ENCODE data around the gene PLGRKT.

PLGRKT gene

DNA sequence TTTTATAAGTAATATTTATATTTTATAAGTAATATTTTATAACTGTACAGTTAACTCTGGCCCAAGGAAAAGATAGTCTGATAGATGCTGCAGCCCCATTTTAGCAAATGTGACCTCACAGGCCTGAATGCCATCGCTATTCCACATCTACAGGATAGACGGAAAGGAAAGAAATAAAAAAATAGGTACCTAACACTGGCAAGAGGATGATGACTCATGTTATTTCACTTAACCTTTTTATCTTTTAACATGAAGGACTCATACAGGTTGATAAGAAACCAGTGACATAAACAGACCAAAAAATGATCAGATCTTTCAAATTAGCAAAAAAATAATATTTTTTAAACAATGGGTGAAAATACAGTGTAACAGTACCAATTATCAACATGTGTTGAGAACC is 15.3 kb upstream of the PLGRKT start:
- H3K9me2 ChIP-seq (replicated peaks; ENCODE audit: low read depth, low read length) = no peaks in the 10 kb centered on the region
- no peak overlapping the region for H3K4me3 ChIP-seq (ENCODE audit: low read length, poor library complexity, severe bottlenecking)
- no peak overlapping the region for H2AFZ ChIP-seq (ENCODE audit: low read length)
- H4K20me1 ChIP-seq (ENCODE audit: insufficient read depth, low read length, poor library complexity, severe bottlenecking) = no peaks in the 10 kb centered on the region
- no peaks in the 10 kb centered on the region for H3K27me3 ChIP-seq (ENCODE audit: insufficient read depth, low read length, poor library complexity, severe bottlenecking)
- TF ChIP-seq, protein P1, sequence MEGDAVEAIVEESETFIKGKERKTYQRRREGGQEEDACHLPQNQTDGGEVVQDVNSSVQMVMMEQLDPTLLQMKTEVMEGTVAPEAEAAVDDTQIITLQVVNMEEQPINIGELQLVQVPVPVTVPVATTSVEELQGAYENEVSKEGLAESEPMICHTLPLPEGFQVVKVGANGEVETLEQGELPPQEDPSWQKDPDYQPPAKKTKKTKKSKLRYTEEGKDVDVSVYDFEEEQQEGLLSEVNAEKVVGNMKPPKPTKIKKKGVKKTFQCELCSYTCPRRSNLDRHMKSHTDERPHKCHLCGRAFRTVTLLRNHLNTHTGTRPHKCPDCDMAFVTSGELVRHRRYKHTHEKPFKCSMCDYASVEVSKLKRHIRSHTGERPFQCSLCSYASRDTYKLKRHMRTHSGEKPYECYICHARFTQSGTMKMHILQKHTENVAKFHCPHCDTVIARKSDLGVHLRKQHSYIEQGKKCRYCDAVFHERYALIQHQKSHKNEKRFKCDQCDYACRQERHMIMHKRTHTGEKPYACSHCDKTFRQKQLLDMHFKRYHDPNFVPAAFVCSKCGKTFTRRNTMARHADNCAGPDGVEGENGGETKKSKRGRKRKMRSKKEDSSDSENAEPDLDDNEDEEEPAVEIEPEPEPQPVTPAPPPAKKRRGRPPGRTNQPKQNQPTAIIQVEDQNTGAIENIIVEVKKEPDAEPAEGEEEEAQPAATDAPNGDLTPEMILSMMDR (conservative IDR thresholded peaks at IDR 0.05; ENCODE audit: low read length) = no peak
- no peak for TF ChIP-seq EZH2phosphoT487 (IDR thresholded peaks at IDR 0.05; ENCODE audit: borderline replicate concordance)
- H3K36me3 ChIP-seq (ENCODE audit: insufficient read depth, low read length) = no peaks in the 10 kb centered on the region
- no peaks in the 10 kb centered on the region for H3K79me2 ChIP-seq (ENCODE audit: insufficient read depth, low read length)
- H3K4me2 ChIP-seq (ENCODE audit: low read depth, low read length, poor library complexity, severe bottlenecking) = no peak overlapping the region
- H3K9me3 ChIP-seq (ENCODE audit: insufficient read depth, low read depth, low read length) = no peaks in the 10 kb centered on the region
- no peaks in the 10 kb centered on the region for H3F3A ChIP-seq (ENCODE audit: low read depth)
- H3K9ac ChIP-seq (ENCODE audit: low read depth, low read length, poor library complexity, severe bottlenecking) = no peak overlapping the region
- H3K4me1 ChIP-seq (ENCODE audit: insufficient read depth, low read length, poor library complexity, severe bottlenecking) = peaks cover 20% of the 10 kb centered on the region

DNA sequence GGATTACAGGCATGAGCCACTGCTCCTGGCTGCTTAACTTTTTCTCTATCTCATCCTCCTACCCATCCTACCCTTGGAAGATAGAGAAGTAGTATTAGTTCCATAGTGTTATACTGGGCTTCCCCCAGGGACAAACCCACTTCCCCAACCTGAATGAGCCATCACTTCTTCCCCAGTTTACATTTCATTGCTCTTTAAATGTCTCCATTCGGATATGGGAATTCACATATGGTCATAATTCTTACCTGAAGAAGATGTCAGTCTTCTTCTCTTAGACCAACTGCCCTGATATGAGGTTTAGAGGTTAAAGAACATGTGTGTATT is 14.5 kb upstream of the PLGRKT start:
- Histone ChIP-seq H3K4me2 (ENCODE audit: low read depth, low read length, poor library complexity, severe bottlenecking) (no peak overlapping the region), H2AFZ (ENCODE audit: low read length) (no peak overlapping the region), H3K4me1 (ENCODE audit: insufficient read depth, low read length, poor library complexity, severe bottlenecking) (peaks cover 21% of the 10 kb centered on the region), H3K9me2 (replicated peaks; ENCODE audit: low read depth, low read length) (no peaks in the 10 kb centered on the region), H3K79me2 (ENCODE audit: insufficient read depth, low read length) (no peaks in the 10 kb centered on the region), H3F3A (ENCODE audit: low read depth) (no peaks in the 10 kb centered on the region), H3K9ac (ENCODE audit: low read depth, low read length, poor library complexity, severe bottlenecking) (no peak overlapping the region), H3K27me3 (ENCODE audit: insufficient read depth, low read length, poor library complexity, severe bottlenecking) (no peaks in the 10 kb centered on the region), H3K36me3 (ENCODE audit: insufficient read depth, low read length) (no peaks in the 10 kb centered on the region), H3K9me3 (ENCODE audit: insufficient read depth, low read depth, low read length) (no peaks in the 10 kb centered on the region), H3K4me3 (ENCODE audit: low read length, poor library complexity, severe bottlenecking) (no peak overlapping the region), H4K20me1 (ENCODE audit: insufficient read depth, low read length, poor library complexity, severe bottlenecking) (no peaks in the 10 kb centered on the region)
- TF ChIP-seq, protein P1 (conservative IDR thresholded peaks at IDR 0.05; ENCODE audit: low read length) = no peak
- no peak for TF ChIP-seq EZH2phosphoT487 (IDR thresholded peaks at IDR 0.05; ENCODE audit: borderline replicate concordance)

DNA sequence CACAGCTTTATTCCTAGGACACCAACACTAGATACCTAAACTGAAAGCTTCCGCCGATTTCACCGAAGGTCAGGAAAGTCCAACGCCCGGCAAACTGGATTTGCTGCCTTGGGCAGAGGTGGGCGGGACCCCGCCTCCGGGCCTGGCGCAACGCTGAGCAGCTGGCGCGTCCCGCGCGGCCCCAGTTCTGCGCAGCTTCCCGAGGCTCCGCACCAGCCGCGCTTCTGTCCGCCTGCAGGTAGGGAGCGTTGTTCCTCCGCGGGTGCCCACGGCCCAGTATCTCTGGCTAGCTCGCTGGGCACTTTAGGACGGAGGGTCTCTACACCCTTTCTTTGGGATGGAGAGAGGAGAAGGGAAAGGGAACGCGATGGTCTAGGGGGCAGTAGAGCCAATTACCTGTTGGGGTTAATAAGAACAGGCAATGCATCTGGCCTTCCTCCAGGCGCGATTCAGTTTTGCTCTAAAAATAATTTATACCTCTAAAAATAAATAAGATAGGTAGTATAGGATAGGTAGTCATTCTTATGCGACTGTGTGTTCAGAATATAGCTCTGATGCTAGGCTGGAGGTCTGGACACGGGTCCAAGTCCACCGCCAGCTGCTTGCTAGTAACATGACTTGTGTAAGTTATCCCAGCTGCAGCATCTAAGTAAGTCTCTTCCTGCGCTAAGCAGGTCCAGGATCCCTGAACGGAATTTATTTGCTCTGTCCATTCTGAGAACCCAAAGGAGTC is 12.8 kb upstream of the PLGRKT start, which contains the start of gene CD274:
Gene CD274 (plus strand): TSS at position 184 of the 733 bp plus-strand sequence. CDS start 5,572 bp downstream, outside the sequence.
- Histone ChIP-seq H3K36me3 (ENCODE audit: insufficient read depth, low read length) (no peaks in the 10 kb centered on the region), H3K4me3 (ENCODE audit: low read length, poor library complexity, severe bottlenecking) (peak within 1 kb of the TSS; percentile 84), H2AFZ (ENCODE audit: low read length) (peak within 1 kb of the TSS; percentile 84), H3F3A (ENCODE audit: low read depth) (no peaks in the 10 kb centered on the region), H3K9me3 (ENCODE audit: insufficient read depth, low read depth, low read length) (no peaks in the 10 kb centered on the region), H3K79me2 (ENCODE audit: insufficient read depth, low read length) (no peaks in the 10 kb centered on the region), H3K4me2 (ENCODE audit: low read depth, low read length, poor library complexity, severe bottlenecking) (peak within 1 kb of the TSS; percentile 84), H3K27me3 (ENCODE audit: insufficient read depth, low read length, poor library complexity, severe bottlenecking) (no peaks in the 10 kb centered on the region), H3K4me1 (ENCODE audit: insufficient read depth, low read length, poor library complexity, severe bottlenecking) (peaks cover 29% of the 10 kb centered on the region), H3K9me2 (replicated peaks; ENCODE audit: low read depth, low read length) (no peaks in the 10 kb centered on the region), H3K9ac (ENCODE audit: low read depth, low read length, poor library complexity, severe bottlenecking) (peak within 1 kb of the TSS; percentile 71), H4K20me1 (ENCODE audit: insufficient read depth, low read length, poor library complexity, severe bottlenecking) (no peaks in the 10 kb centered on the region)
- TF ChIP-seq, protein P1 (conservative IDR thresholded peaks at IDR 0.05; ENCODE audit: low read length) = peak; percentile 78
- TF ChIP-seq EZH2phosphoT487 (IDR thresholded peaks at IDR 0.05; ENCODE audit: borderline replicate concordance) = no peak
